ENCODE measurements around the gene UGP2. TPM values are rescaled to one million over a fixed set of nuclear protein-coding genes. Genes with fewer than 3 reads are reported as not detected.
"Not testable (repeated sequence)": the region's sequence is repeated elsewhere in the genome, so short reads cannot be mapped to it uniquely, and the experiment has no call there.

UGP2 gene
- total RNA-seq: 70.5 TPM

GRCh38 chr2:63841254-63842022, at the start of gene UGP2:
TSS of gene UGP2 (plus strand) at chr2:63841896. CDS start at chr2:63842186, 290 bp downstream.
- FAIRE-seq (no peak), DNase-seq (ENCODE audit: low spot score in 2 of 2) (peak; percentile 51 to 52)

DNA sequence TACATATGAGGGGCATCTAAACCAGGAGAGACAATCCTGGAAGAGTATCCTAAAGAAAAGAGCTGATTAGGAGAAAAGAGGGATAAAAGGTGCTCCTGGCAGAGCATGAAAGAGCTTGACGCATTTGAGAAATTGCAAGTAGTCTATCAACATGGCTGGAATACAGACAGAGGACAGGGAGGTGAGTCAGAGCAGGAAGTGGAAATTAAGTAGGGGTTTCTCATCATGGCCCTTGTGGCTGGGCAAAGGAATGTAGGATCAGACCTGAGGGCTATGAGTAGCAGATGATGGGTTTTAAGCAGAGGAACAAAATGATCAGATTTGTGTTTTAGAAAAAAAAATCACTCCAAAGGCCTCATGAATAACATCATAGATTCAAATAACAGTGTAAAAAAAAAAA, 49.2 kb upstream of the UGP2 start:
- DNase-seq (ENCODE audit: low spot score in 2 of 2): no peak
- no peak for FAIRE-seq

DNA sequence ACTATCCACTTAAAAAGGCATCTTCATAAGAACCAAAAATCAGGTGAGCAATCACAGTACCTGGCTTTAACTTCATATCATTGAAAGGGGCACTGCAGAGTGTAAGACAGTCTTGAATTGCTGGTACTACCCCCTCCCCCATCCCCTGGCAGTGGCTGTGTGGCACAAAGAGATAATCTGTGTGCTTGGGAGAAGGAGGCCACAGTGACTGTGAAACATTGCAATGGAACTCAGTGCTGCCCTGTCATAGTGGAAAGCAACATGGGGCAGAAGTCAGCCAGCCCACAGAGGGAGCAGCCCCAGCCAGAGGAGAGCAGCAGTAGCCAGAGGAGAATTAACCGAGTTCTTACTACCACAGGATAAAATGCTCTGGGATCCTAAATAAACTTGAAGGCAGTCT, 45.3 kb upstream of the UGP2 start:
- DNase-seq (ENCODE audit: low spot score in 2 of 2) (no peak), FAIRE-seq (no peak)

- no peak for DNase-seq (ENCODE audit: low spot score in 2 of 2)
- FAIRE-seq: no peak
Observed at GRCh38 chr2:63796796-63797195, 44.9 kb upstream of the UGP2 start.

DNA sequence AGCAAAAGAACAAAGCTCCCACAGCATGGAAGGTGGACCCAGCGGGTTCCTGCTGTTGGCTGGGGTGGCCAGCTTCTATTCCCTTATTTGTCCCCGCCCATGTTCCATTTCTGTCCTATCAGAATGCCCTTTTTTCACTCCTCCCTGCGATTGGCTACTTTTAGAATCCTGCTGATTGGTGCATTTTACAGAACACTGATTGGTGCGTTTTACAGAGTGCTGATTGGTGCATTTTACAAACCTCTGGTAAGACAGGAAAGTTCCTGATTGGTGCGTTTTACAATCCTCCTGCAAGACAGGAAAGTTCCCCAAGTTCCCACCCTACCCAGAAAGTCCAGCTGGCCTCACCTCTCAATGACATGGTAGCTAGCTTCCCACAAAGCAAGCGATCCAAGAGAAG, 40.2 kb upstream of the UGP2 start:
- no peak for FAIRE-seq
- no peak for DNase-seq (ENCODE audit: low spot score in 2 of 2)

DNA sequence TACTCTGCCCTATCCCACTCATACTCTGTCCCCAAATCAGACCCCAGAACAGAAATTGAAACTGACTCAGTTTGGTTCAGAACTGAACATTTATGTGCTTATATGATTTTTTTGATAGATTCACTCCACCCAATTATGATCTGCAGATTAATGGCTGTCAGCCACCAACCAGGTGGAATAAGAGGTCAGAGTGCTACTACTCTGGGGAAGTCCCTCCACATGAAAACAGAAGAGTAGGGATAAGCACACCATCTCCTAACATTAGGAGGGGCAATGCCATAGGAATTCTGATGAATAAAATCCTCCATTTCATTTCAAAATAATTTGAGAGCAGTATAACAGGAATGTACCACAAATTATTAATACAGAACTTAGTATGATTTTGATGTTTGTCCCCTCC, 36.3 kb upstream of the UGP2 start:
- DNase-seq (ENCODE audit: low spot score in 2 of 2) (no peak), FAIRE-seq (no peak)

DNA sequence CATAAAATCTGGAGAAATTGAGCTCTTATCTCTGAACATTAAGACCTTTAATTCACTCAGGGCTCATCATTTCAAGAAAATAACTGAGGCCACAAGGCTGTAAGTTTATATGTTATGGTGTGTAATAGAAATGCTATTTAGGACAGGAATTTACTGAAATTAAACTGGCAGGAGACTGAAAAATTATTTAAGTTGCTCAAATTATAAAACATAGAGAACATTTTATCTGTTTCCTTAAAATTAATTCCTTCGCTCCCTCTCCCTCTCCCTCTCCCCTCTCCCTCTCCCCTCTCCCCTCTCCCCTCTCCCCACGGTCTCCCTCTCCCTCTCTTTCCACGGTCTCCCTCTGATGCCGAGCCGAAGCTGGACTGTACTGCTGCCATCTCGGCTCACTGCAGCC, 33.7 kb upstream of the UGP2 start:
- not testable (repeated sequence) for FAIRE-seq; DNase-seq (ENCODE audit: low spot score in 2 of 2)

DNA sequence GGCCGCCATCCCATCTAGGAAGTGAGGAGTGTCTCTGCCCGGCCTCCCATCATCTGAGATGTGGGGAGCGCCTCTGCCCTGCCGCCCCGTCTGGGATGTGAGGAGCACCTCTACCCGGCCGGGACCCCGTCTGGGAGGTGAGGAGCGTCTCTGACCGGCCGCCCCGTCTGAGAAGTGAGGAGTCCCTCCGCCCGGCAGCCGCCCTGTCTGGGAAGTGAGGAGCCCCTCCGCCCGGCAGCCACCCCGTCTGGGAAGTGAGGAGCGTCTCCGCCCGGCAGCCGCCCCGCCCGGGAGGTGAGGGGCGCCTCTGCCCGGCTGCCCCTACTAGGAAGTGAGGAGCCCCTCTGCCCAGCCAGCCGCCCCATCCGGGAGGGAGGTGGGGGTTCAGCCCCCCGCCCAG, 32.8 kb upstream of the UGP2 start:
- FAIRE-seq: not testable (repeated sequence)

DNA sequence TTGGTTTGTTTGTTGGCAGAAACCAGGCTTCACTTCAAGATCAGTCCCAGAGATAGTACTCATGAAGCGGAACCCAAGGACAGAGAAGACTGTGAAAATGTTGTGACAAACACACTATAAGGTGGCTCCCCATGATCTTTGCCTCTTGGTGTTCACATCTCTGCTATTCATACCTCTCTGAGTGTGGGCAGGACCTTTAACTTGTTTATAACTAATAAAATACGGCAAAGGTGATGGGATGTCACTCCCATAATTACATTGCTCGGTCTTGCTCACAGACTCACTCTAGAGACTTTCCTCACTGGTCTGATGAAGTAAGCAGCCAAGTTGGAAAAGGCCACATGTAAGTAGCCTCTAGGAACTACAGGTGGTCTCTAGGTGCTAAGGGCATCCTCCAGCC, 30.6 kb upstream of the UGP2 start:
- FAIRE-seq (no peak), DNase-seq (ENCODE audit: low spot score in 2 of 2) (no peak)

More for the DNA sequence above, 32.8 kb upstream of the UGP2 start:
- DNase-seq (ENCODE audit: low spot score in 2 of 2): not testable (repeated sequence)

GRCh38 chr2:63811870-63812269, 29.8 kb upstream of the UGP2 start:
- DNase-seq (ENCODE audit: low spot score in 2 of 2); FAIRE-seq: not testable (repeated sequence)

DNA sequence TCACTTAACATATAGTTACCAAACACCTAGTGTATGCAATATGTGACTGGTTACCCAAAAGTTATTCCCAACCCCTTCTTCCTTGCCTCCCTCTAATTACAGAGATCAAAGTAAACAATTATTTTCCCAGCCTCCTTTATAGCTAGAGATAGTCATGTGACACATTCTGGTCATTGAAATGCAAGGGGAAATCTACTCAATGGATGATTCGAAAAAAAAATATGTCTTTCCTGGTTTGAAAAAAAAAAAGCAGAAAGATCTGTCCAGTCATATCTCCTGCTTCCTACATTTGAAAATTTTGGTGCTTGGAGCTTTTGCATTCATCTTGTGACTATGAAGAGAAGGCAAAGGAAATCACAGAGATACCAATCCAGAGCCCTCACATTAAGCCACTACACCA, 27.6 kb upstream of the UGP2 start:
- no peak for FAIRE-seq
- DNase-seq (ENCODE audit: low spot score in 2 of 2): no peak

DNA sequence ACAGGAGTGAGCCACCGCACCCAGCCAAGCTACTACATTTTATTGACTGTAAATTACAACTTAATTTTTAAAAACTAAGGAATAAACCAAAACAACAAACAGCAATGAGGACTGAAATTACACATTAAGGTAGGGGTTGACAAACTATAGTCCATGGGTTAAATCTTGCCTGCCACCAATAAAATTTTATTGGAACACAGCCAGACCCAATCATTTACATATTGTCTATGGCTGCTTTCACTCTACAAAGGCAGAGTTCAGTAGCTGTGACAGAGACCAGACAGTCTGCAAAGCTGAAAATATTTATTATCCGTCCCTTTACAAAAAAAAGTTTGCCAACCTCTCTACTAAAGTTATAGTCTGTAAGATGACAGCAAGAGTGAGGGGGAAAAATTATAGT, 24.3 kb upstream of the UGP2 start:
- no peak for FAIRE-seq

GRCh38 chr2:63818271-63818670, 23.4 kb upstream of the UGP2 start:
- no peak for FAIRE-seq
- no peak for DNase-seq (ENCODE audit: low spot score in 2 of 2)

More for the DNA sequence above, 24.3 kb upstream of the UGP2 start:
- no peak for DNase-seq (ENCODE audit: low spot score in 2 of 2)

GRCh38 chr2:63819256-63819655, 22.4 kb upstream of the UGP2 start:
- DNase-seq (ENCODE audit: low spot score in 2 of 2): no peak
- FAIRE-seq: no peak

- DNase-seq (ENCODE audit: low spot score in 2 of 2): no peak
- FAIRE-seq: no peak
Observed at GRCh38 chr2:63819765-63820717, 21.7 kb upstream of the UGP2 start.

- no peak for FAIRE-seq
- no peak for DNase-seq (ENCODE audit: low spot score in 2 of 2)
Observed at GRCh38 chr2:63820969-63821368, 20.7 kb upstream of the UGP2 start.

- FAIRE-seq: no peak
- DNase-seq (ENCODE audit: low spot score in 2 of 2): no peak
Observed at GRCh38 chr2:63821396-63821795, 20.3 kb upstream of the UGP2 start.

DNA sequence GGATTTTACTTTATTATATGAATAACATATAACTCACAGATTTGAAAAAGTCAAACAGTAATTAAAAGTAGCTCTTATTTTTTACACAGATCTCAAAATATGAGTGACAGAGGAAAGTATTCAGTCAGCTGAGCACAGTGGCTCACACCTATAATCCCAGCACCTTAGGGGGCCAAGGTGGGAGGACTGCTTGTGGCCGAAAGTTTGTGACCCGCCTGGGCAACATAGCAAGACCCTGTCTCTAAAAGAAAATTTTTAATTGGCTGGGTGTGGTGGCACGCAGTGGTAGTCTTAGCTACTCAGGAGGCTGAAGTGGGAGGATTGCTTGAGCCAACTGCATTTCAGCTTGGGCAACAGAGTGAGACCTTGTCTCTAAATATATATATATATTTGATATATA, 19.2 kb upstream of the UGP2 start:
- no peak for FAIRE-seq
- no peak for DNase-seq (ENCODE audit: low spot score in 2 of 2)

DNA sequence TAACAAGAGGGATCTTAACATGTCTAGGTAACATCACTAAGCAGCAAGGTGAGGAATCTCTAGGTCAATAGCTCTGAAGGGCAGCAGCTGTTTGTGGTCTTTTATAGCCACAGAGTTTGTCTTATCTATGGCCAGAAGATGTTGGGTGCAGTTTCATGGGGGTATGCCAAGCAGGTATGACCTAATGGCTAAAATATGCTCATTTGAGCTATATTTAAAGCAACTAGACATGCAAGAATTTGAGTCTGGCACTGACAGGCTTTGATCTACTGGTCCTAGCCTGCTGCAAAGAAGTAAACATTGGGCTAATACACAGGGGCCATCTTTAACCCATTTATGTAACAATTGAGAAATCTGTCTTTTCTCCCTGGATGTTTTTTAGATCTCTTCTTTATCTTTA, 13.9 kb upstream of the UGP2 start:
- no peak for FAIRE-seq
- no peak for DNase-seq (ENCODE audit: low spot score in 2 of 2)

- FAIRE-seq: no peak
- DNase-seq (ENCODE audit: low spot score in 2 of 2): no peak
Observed at GRCh38 chr2:63831176-63831575, 10.5 kb upstream of the UGP2 start.

- FAIRE-seq (no peak), DNase-seq (ENCODE audit: low spot score in 2 of 2) (no peak)
Observed at GRCh38 chr2:63834401-63834800, 7.3 kb upstream of the UGP2 start.
